Mucosa of rectum (tissue), 2 donors: ENCODE data around the gene GIN1.

Source experiments
- H3K27ac ChIP-seq, 2 donors: one replicate each; pipeline ENCODE4 v1.7.0; 2013; ENCODE audit warnings: inconsistent platforms in 2 of 2, low read depth in 2 of 2, low read length in 2 of 2
- H3K27me3 ChIP-seq, 2 donors: one replicate each; pipeline ENCODE4 v1.7.0; 2013; ENCODE audit warnings: low read length in 2 of 2; ENCODE audit not compliant: control insufficient read depth in 2 of 2, insufficient read depth in 2 of 2
- H3K36me3 ChIP-seq, 2 donors: one replicate each; pipeline ENCODE4 v1.7.0; 2013; ENCODE audit warnings: low read length in 2 of 2; ENCODE audit not compliant: control insufficient read depth in 2 of 2, insufficient read depth in 2 of 2
- H3K4me1 ChIP-seq, 2 donors: one replicate each; pipeline ENCODE4 v1.7.0; 2013; ENCODE audit warnings: low read length in 2 of 2, mild to moderate bottlenecking in 1 of 2; ENCODE audit not compliant: control insufficient read depth in 2 of 2, insufficient read depth in 2 of 2
- H3K4me3 ChIP-seq, 2 donors: one replicate each; pipeline ENCODE4 v1.7.0; 2013; ENCODE audit warnings: low read length in 2 of 2
- H3K9ac ChIP-seq, 2 donors: one replicate each; pipeline ENCODE4 v1.7.0; 2013; ENCODE audit warnings: low read length in 2 of 2, low read depth in 1 of 2, mild to moderate bottlenecking in 1 of 2
- H3K9me3 ChIP-seq, 2 donors: one replicate each; pipeline ENCODE4 v1.7.0; 2013; ENCODE audit warnings: low read length in 2 of 2; ENCODE audit not compliant: control insufficient read depth in 2 of 2
- donor health status: healthy.
- donor health status: Normal muscosa, but diverticular disease.

Gene GIN1

DNA sequence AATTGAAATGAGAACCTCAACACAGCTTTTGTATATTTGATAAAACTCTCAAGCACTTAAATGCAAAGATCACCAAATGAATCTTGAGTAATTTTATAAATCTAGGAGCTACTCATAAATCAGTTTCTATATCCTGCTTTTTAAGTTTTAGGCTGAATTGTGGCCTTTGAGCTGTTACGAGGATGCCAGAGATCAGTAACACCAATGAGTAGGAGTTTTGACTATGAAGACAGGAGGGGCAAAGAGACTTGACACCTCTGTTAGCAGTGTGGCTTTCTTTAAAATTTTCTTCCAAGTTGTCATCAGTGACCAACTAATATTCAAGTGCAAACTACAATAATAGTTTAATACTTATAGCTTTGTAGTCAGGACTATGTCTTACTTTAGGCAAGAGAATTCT is 12.7 kb upstream of the GIN1 start:
- no peak overlapping the region for H3K27ac ChIP-seq
- no peak overlapping the region for H3K9ac ChIP-seq
- H3K9me3 ChIP-seq, result no peaks in the 10 kb centered on the region
- no peaks in the 10 kb centered on the region for H3K27me3 ChIP-seq
- H3K4me1 ChIP-seq, result no peaks in the 10 kb centered on the region
- no peak overlapping the region for H3K4me3 ChIP-seq
- peaks cover 0 to 6% of the 10 kb centered on the region in 2 donors for H3K36me3 ChIP-seq

DNA sequence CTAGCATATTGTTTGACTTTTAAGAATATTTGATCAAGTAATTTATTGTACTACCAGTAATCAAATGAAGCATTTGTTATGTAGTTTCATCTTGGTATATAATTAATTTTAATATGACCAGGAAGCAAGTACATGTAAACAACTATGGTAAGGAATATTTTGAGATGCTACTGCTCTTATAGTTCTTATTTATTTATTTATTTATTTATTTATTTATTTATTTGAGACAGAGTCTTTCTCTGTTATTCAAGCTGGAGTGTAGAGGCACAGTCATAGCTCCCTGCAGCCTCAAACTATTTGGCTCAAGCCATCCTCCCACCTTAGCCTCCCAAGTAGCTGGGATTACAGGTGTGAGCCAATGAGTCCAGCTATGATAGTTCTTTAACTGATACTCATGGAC is 8.3 kb upstream of the GIN1 start:
- Histone ChIP-seq H3K4me3 (no peak overlapping the region), H3K9ac (no peak overlapping the region), H3K27me3 (no peaks in the 10 kb centered on the region), H3K36me3 (peaks cover 0 to 3% of the 10 kb centered on the region in 2 donors), H3K9me3 (no peaks in the 10 kb centered on the region), H3K27ac (no peak overlapping the region), H3K4me1 (peaks cover 0 to 7% of the 10 kb centered on the region in 2 donors)

- Histone ChIP-seq H3K9me3 (no peaks in the 10 kb centered on the region), H3K27me3 (no peaks in the 10 kb centered on the region), H3K4me1 (peaks cover 0 to 7% of the 10 kb centered on the region in 2 donors), H3K36me3 (peaks cover 0 to 3% of the 10 kb centered on the region in 2 donors), H3K4me3 (no peak overlapping the region), H3K9ac (no peak overlapping the region), H3K27ac (no peak overlapping the region)
These were observed 7.4 kb upstream of the GIN1 start for GRCh38 chr5:103127292-103127817.

GRCh38 chr5:103126557-103126956 is 6.6 kb upstream of the GIN1 start:
- no peak overlapping the region for H3K27ac ChIP-seq
- H3K4me1 ChIP-seq, result peaks cover 1 to 7% of the 10 kb centered on the region in 2 donors
- peaks cover 0 to 3% of the 10 kb centered on the region in 2 donors for H3K36me3 ChIP-seq
- no peak overlapping the region for H3K4me3 ChIP-seq
- no peaks in the 10 kb centered on the region for H3K9me3 ChIP-seq
- H3K27me3 ChIP-seq, result no peaks in the 10 kb centered on the region
- no peak overlapping the region for H3K9ac ChIP-seq

DNA sequence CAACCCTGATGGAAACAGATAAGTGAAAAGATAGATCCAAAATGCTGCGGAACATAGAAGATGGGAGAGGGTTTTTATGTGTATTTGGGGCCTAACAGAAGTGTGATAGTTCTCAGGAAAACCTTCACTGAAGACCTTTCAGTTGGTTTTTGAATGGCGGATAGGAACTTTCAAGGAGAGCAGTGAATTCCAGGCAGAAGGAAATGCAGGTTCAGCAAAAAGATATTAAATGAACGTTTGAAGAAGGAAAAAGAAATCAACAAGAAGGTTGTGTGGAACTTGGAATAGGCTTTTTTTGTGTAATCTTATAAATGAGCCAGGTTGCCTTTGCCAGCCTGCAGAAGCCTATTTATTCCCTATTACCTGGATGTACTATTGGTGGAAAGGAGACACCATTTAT is 2.3 kb upstream of the GIN1 start:
- Histone ChIP-seq H3K4me1 (peaks cover 3 to 16% of the 10 kb centered on the region in 2 donors), H3K27me3 (no peaks in the 10 kb centered on the region), H3K27ac (no peak overlapping the region), H3K9me3 (no peaks in the 10 kb centered on the region), H3K9ac (no peak overlapping the region), H3K36me3 (no peaks in the 10 kb centered on the region), H3K4me3 (no peak overlapping the region)

DNA sequence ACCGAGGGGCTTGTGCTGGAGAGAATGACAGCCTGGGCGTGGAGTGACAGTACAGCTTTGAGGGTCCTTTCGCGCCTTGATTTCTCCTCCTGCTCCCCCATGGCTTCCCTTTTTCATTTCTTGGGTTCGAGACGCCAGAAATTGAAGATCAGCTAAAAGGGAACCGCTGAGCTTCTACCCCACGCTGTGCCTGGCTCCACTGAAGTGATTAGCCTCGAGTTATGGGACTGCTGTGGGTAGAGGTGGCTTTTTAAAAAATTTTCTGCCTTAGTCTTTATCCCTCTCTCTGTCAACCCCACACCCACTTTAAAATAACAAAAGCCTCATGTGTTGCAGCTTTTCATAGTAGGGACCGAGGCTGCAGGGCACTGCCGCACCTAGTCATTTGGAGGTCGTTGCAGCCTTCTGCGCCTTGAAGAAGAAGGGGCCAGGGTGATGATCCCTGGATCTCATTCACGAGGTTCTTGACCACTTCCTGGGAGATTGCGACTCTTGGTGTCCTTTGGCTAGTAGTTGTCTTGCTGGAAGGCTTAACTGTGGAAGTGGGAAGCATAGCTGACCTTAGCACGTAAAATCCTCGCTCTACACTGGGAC is 766 bp upstream of the GIN1 start:
- Histone ChIP-seq H3K4me1 (peaks cover 3 to 16% of the 10 kb centered on the region in 2 donors), H3K27ac (peak overlapping the region; percentile 94 to 98), H3K9me3 (no peaks in the 10 kb centered on the region), H3K4me3 (peak overlapping the region; percentile 87 to 95), H3K36me3 (no peaks in the 10 kb centered on the region), H3K27me3 (no peaks in the 10 kb centered on the region), H3K9ac (peak overlapping the region; percentile 91)

DNA sequence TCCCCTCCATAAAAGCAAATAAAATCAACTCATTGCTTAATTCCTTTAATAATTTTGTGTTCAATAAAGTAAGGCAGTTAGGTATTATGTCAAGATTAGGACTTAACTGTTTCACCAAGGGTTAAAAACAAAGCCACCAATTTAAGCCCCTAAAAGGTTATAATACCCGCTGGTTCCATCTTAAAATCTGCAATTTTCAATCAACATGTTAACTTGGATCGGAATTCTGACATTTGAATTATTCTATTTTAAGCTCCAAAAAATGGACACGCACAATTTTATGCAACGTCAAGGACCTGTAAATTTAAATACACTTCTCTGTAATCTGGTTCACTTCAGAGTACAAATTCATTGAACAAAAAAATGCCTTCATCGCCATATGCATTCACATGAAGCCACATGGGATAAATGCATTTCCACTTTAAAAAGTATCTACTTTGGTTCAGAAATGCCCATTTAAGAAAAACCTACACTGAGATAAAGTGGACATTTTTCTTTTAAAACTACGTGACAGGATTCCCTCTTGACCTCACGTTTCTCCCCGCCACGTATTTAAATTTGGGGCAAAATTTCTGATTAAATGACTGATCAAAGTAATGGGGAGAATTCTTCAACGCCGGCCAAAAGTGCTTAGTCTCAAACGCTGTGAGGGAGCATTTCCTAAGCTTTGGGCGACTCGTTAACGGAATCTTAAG is 721 bp downstream of the GIN1 start:
- Histone ChIP-seq H3K27me3 (no peaks in the 10 kb centered on the region), H3K4me1 (peaks cover 3 to 11% of the 10 kb centered on the region in 2 donors), H3K36me3 (no peaks in the 10 kb centered on the region)

GRCh38 chr5:103117471-103117991 is 2.4 kb downstream of the GIN1 start:
- Histone ChIP-seq H3K36me3 (no peaks in the 10 kb centered on the region), H3K27me3 (no peaks in the 10 kb centered on the region), H3K4me3 (no peak overlapping the region), H3K4me1 (peaks cover 3 to 9% of the 10 kb centered on the region in 2 donors), H3K27ac (no peak overlapping the region), H3K9ac (no peak overlapping the region), H3K9me3 (no peaks in the 10 kb centered on the region)

More for the DNA sequence above, 721 bp downstream of the GIN1 start:
- Histone ChIP-seq H3K27ac (peak overlapping the region; percentile 94 to 98), H3K9ac (peak overlapping the region; percentile 91 to 94), H3K4me3 (peak overlapping the region; percentile 87 to 95), H3K9me3 (no peaks in the 10 kb centered on the region)

DNA sequence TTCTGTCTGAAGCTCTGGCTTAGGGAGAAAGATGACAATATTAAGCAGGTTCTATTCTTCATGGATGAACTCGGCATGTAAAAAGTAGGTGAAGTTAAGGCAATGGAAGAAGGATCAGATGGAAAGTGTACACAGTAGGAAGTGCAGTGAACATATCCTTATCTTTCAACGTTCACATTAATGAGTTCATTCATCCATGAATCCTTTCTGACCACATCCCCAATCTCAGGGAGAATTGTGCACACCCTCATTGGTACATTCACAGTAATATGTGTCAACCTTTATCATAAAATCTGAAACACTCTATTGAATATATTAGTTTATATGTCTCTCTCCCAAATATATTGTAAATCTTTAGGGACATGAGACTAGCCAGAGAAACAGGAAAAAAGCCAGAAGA is 5.5 kb downstream of the GIN1 start:
- Histone ChIP-seq H3K4me3 (no peak overlapping the region), H3K9me3 (no peaks in the 10 kb centered on the region), H3K36me3 (no peaks in the 10 kb centered on the region), H3K4me1 (peaks cover 0 to 2% of the 10 kb centered on the region in 2 donors), H3K27me3 (no peaks in the 10 kb centered on the region), H3K9ac (no peak overlapping the region), H3K27ac (no peak overlapping the region)

GRCh38 chr5:103112910-103113309 is 7.0 kb downstream of the GIN1 start:
- H3K36me3 ChIP-seq, result no peaks in the 10 kb centered on the region
- H3K9ac ChIP-seq, result no peak overlapping the region
- H3K27ac ChIP-seq, result no peak overlapping the region
- no peaks in the 10 kb centered on the region for H3K4me1 ChIP-seq
- H3K9me3 ChIP-seq, result no peaks in the 10 kb centered on the region
- H3K27me3 ChIP-seq, result no peaks in the 10 kb centered on the region
- H3K4me3 ChIP-seq, result no peak overlapping the region
